ENCODE results near the gene RNF25.
A peak's percentile ranks its signal among the peaks of the same experiment; 100 is the strongest.

The RNF25 gene

DNA sequence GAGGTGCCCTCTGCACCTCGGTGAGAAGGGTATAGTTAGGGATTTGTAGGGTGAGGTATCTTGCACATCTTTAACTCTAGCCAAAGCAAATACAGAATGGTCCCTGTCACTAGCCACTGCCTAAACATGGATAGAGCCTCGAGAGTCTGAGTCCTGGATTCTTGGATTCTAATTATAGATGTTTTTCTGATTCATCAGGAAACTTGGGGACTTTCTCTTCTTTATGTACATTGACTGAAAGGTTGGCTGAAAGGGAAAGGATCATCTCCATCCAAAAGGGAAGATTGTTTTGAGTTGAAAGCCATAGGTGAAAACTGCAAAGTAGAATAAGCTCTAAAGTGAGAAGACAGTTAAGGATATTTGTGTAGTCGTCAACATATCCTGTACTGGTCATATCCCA, 8.3 kb upstream of the RNF25 start:
- no peak overlapping the region for H2AFZ ChIP-seq (ENCODE audit: low read length, unreplicated experiment)
- H3K4me1 ChIP-seq (ENCODE audit: control insufficient read depth, insufficient read depth, low read length, unreplicated experiment), result peaks cover 10% of the 10 kb centered on the region
- H3K4me3 ChIP-seq (ENCODE audit: low read depth, low read length), result no peak overlapping the region
- no peak overlapping the region for H3K27ac ChIP-seq (ENCODE audit: low read depth, low read length)
- H3K27me3 ChIP-seq (ENCODE audit: insufficient read depth, low read length), result no peaks in the 10 kb centered on the region
- peaks cover 2% of the 10 kb centered on the region; the same call in 1 of the 2 replicates for H3K36me3 ChIP-seq (ENCODE audit: insufficient read depth, low read length)
- no peaks in the 10 kb centered on the region for H3K79me2 ChIP-seq (ENCODE audit: control insufficient read depth, insufficient read depth, low read length, unreplicated experiment)

DNA sequence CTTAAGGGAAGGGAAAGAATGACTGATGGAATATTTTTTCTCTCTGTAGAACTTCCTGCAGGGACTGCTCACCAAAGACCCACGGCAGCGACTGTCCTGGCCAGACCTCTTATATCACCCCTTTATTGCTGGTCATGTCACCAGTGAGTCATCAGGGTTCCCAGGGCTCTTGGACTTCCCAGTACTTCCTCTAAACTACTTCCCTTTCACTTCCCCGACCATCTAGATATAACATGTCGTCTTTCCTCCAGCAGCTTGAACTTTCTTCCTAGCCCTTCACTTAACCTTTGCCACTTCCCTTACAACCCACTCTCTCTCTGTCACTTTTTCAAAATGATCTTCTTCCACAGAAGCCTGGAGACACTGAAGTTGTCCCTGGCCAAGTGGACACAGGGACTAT, 7.3 kb upstream of the RNF25 start:
- no peaks in the 10 kb centered on the region; the same call in 1 of the 2 replicates for H3K36me3 ChIP-seq (ENCODE audit: insufficient read depth, low read length)
- no peaks in the 10 kb centered on the region for H3K27me3 ChIP-seq (ENCODE audit: insufficient read depth, low read length)
- H3K4me3 ChIP-seq (ENCODE audit: low read depth, low read length), result no peak overlapping the region
- H2AFZ ChIP-seq (ENCODE audit: low read length, unreplicated experiment), result no peak overlapping the region
- peaks cover 10% of the 10 kb centered on the region for H3K4me1 ChIP-seq (ENCODE audit: control insufficient read depth, insufficient read depth, low read length, unreplicated experiment)
- H3K27ac ChIP-seq (ENCODE audit: low read depth, low read length), result no peak overlapping the region
- H3K79me2 ChIP-seq (ENCODE audit: control insufficient read depth, insufficient read depth, low read length, unreplicated experiment), result no peaks in the 10 kb centered on the region

DNA sequence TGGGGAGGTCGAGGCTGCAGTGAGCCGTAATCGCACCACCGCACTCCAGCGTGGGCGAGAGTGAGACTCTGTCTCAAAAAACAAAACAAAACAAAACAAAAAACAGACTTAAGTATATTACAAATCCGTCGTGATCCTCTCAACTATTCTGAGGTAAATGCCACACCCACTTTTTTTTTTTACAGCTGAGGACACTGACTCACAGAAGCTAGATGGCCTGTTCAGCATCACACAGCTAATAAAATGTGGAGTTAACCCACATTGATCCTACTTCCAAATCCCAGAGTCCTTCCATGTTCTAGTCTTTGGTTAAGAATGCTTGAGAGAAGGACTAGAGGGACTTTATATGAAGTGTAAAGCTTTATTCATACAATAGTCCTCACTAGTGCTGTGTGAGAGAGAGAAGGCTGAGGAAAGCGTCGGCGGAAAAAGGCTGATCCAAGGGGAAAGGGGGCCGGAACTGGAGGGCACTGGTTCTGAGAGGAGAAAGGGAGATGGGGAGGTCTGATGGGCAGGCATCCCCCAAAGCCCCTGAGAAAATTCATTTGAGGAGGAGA, 627 bp downstream of the RNF25 start:
- Histone ChIP-seq H3K27me3 (ENCODE audit: insufficient read depth, low read length) (no peaks in the 10 kb centered on the region), H3K36me3 (ENCODE audit: insufficient read depth, low read length) (peaks cover 13% of the 10 kb centered on the region; the same call in 1 of the 2 replicates), H3K4me1 (ENCODE audit: control insufficient read depth, insufficient read depth, low read length, unreplicated experiment) (peaks cover 14% of the 10 kb centered on the region), H3K27ac (ENCODE audit: low read depth, low read length) (peak overlapping the region; percentile 81), H2AFZ (ENCODE audit: low read length, unreplicated experiment) (peak overlapping the region; percentile 71), H3K4me3 (ENCODE audit: low read depth, low read length) (peak overlapping the region; percentile 93), H3K79me2 (ENCODE audit: control insufficient read depth, insufficient read depth, low read length, unreplicated experiment) (peaks cover 39% of the 10 kb centered on the region)

GRCh38 chr2:218664653-218665052, 7.1 kb downstream of the RNF25 start:
- H3K27me3 ChIP-seq (ENCODE audit: insufficient read depth, low read length), result no peaks in the 10 kb centered on the region
- H2AFZ ChIP-seq (ENCODE audit: low read length, unreplicated experiment), result no peak overlapping the region
- H3K36me3 ChIP-seq (ENCODE audit: insufficient read depth, low read length), result peaks cover 22% of the 10 kb centered on the region; the same call in 1 of the 2 replicates
- no peak overlapping the region for H3K4me3 ChIP-seq (ENCODE audit: low read depth, low read length)
- H3K79me2 ChIP-seq (ENCODE audit: control insufficient read depth, insufficient read depth, low read length, unreplicated experiment), result peaks cover 19% of the 10 kb centered on the region
- H3K4me1 ChIP-seq (ENCODE audit: control insufficient read depth, insufficient read depth, low read length, unreplicated experiment), result peaks cover 3% of the 10 kb centered on the region
- no peak overlapping the region for H3K27ac ChIP-seq (ENCODE audit: low read depth, low read length)

DNA sequence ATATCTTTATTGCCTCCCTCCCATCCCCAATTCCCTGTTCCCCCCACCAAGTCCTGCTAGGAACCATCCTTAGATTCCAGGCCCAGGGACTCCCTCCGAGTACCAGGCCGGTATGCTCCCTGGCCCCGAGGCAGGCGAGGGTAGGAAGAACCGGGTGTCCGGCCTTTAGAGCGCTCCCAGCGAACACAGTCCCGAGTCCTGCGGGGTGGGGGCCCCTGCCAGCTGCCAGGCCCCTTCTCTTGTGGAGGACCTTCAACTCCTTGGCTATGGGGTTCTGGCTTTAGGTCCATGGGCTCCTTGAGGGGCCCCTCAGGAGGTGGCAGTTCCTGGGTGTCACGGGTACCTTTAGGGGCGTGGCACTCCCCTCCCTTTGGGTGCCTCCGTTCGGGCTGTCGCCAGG, 7.9 kb downstream of the RNF25 start:
- peaks cover 14% of the 10 kb centered on the region for H3K79me2 ChIP-seq (ENCODE audit: control insufficient read depth, insufficient read depth, low read length, unreplicated experiment)
- H2AFZ ChIP-seq (ENCODE audit: low read length, unreplicated experiment), result no peak overlapping the region
- H3K4me3 ChIP-seq (ENCODE audit: low read depth, low read length), result no peak overlapping the region
- no peaks in the 10 kb centered on the region for H3K27me3 ChIP-seq (ENCODE audit: insufficient read depth, low read length)
- peaks cover under 1% of the 10 kb centered on the region for H3K4me1 ChIP-seq (ENCODE audit: control insufficient read depth, insufficient read depth, low read length, unreplicated experiment)
- H3K36me3 ChIP-seq (ENCODE audit: insufficient read depth, low read length), result peaks cover 22% of the 10 kb centered on the region; the same call in 1 of the 2 replicates
- H3K27ac ChIP-seq (ENCODE audit: low read depth, low read length), result no peak overlapping the region

DNA sequence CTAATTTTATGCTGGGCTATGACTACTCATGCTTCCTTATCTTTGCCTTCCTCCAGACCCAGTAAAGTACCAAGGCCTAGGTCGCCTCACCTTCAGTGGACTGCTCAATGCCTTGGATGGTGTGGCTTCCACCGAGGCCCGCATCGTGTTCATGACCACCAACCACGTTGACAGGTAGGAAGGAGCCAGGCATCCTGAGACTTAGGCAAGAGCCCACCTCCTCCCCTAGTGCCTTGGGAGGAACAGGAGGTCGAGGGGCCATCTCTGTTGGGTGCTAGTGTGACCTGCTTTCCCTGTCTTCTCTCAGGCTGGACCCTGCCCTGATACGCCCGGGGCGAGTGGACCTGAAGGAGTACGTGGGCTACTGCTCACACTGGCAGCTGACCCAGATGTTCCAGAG, 9.0 kb downstream of the RNF25 start:
- Histone ChIP-seq H3K36me3 (ENCODE audit: insufficient read depth, low read length) (peaks cover 15% of the 10 kb centered on the region; the same call in 1 of the 2 replicates), H3K4me3 (ENCODE audit: low read depth, low read length) (no peak overlapping the region), H2AFZ (ENCODE audit: low read length, unreplicated experiment) (no peak overlapping the region), H3K79me2 (ENCODE audit: control insufficient read depth, insufficient read depth, low read length, unreplicated experiment) (peaks cover 22% of the 10 kb centered on the region), H3K27me3 (ENCODE audit: insufficient read depth, low read length) (no peaks in the 10 kb centered on the region), H3K4me1 (ENCODE audit: control insufficient read depth, insufficient read depth, low read length, unreplicated experiment) (peaks cover 2% of the 10 kb centered on the region), H3K27ac (ENCODE audit: low read depth, low read length) (no peak overlapping the region)

GRCh38 chr2:218662377-218662776, 9.4 kb downstream of the RNF25 start:
- Histone ChIP-seq H3K36me3 (ENCODE audit: insufficient read depth, low read length) (peaks cover 11% of the 10 kb centered on the region; the same call in 1 of the 2 replicates), H3K79me2 (ENCODE audit: control insufficient read depth, insufficient read depth, low read length, unreplicated experiment) (peaks cover 24% of the 10 kb centered on the region), H3K27ac (ENCODE audit: low read depth, low read length) (no peak overlapping the region)

DNA sequence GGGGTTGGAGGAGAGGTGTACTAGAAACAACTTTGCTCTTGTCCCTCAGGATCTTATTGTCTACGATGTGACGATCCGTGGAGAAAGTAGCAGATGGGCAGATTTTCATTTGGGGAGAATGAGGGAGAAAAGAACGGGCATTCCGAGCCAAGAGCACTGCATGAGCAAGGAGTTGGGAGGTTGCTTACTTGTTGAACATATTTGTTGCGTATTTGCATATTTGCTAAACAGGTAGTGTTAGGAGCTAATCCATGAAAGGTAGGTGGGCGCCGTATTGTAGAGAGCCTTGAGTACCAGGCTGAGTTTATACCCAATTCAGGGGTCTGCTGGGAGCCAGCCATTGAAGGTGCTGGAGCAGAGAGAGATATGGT, 11.8 kb downstream of the RNF25 start:
- peaks cover 4% of the 10 kb centered on the region; the same call in 1 of the 2 replicates for H3K36me3 ChIP-seq (ENCODE audit: insufficient read depth, low read length)
- no peak overlapping the region for H3K27ac ChIP-seq (ENCODE audit: low read depth, low read length)
- H3K27me3 ChIP-seq (ENCODE audit: insufficient read depth, low read length), result no peaks in the 10 kb centered on the region
- H2AFZ ChIP-seq (ENCODE audit: low read length, unreplicated experiment), result peak overlapping the region; percentile 82
- H3K79me2 ChIP-seq (ENCODE audit: control insufficient read depth, insufficient read depth, low read length, unreplicated experiment), result peaks cover 21% of the 10 kb centered on the region
- peaks cover 3% of the 10 kb centered on the region for H3K4me1 ChIP-seq (ENCODE audit: control insufficient read depth, insufficient read depth, low read length, unreplicated experiment)
- H3K4me3 ChIP-seq (ENCODE audit: low read depth, low read length), result peak overlapping the region; percentile 88

More at GRCh38 chr2:218662377-218662776, 9.4 kb downstream of the RNF25 start:
- Histone ChIP-seq H2AFZ (ENCODE audit: low read length, unreplicated experiment) (no peak overlapping the region), H3K4me1 (ENCODE audit: control insufficient read depth, insufficient read depth, low read length, unreplicated experiment) (peaks cover 3% of the 10 kb centered on the region), H3K4me3 (ENCODE audit: low read depth, low read length) (no peak overlapping the region), H3K27me3 (ENCODE audit: insufficient read depth, low read length) (no peaks in the 10 kb centered on the region)

- peaks cover 4% of the 10 kb centered on the region; the same call in 1 of the 2 replicates for H3K36me3 ChIP-seq (ENCODE audit: insufficient read depth, low read length)
- H3K27ac ChIP-seq (ENCODE audit: low read depth, low read length), result 0 out of 2 replicates have a peak within 1 kb of the TSS, but pooled peaks have one; percentile 1
- peaks cover 21% of the 10 kb centered on the region for H3K79me2 ChIP-seq (ENCODE audit: control insufficient read depth, insufficient read depth, low read length, unreplicated experiment)
- H3K4me1 ChIP-seq (ENCODE audit: control insufficient read depth, insufficient read depth, low read length, unreplicated experiment), result peaks cover 3% of the 10 kb centered on the region
- H3K4me3 ChIP-seq (ENCODE audit: low read depth, low read length), result peak within 1 kb of the TSS; percentile 88
- H2AFZ ChIP-seq (ENCODE audit: low read length, unreplicated experiment), result peak within 1 kb of the TSS; percentile 82
- no peaks in the 10 kb centered on the region for H3K27me3 ChIP-seq (ENCODE audit: insufficient read depth, low read length)
Observed at GRCh38 chr2:218659258-218659987, 12.4 kb downstream of the RNF25 start, which contains the start of the genes BCS1L and ZNF142. Gene BCS1L, plus strand, starts transcription at chr2:218659683. Its CDS starts 1,305 bp downstream, at chr2:218660988. Gene ZNF142, minus strand, starts transcription at chr2:218659623. Its CDS starts 3,194 bp downstream, at chr2:218656429.

- Histone ChIP-seq H3K36me3 (ENCODE audit: insufficient read depth, low read length) (peaks cover 4% of the 10 kb centered on the region; the same call in 1 of the 2 replicates), H3K79me2 (ENCODE audit: control insufficient read depth, insufficient read depth, low read length, unreplicated experiment) (peaks cover 21% of the 10 kb centered on the region), H3K4me3 (ENCODE audit: low read depth, low read length) (peak overlapping the region; percentile 88), H3K27me3 (ENCODE audit: insufficient read depth, low read length) (no peaks in the 10 kb centered on the region), H3K4me1 (ENCODE audit: control insufficient read depth, insufficient read depth, low read length, unreplicated experiment) (peaks cover 3% of the 10 kb centered on the region), H3K27ac (ENCODE audit: low read depth, low read length) (no peak overlapping the region), H2AFZ (ENCODE audit: low read length, unreplicated experiment) (peak overlapping the region; percentile 49)
Observed at GRCh38 chr2:218658671-218659257, 13.0 kb downstream of the RNF25 start.
